ENCODE results near the gene MRPL2.

- no peak for TF ChIP-seq CTCF (IDR thresholded peaks at IDR 0.05)
- no peak for TF ChIP-seq POLR2AphosphoS5 (IDR thresholded peaks at IDR 0.05; ENCODE audit: insufficient read depth in 1 of 2, low read depth in 1 of 2)
- TF ChIP-seq POLR2A (IDR thresholded peaks at IDR 0.05) = no peak
These were observed 22.0 kb downstream of the MRPL2 start for GRCh38 chr6:43037197-43037596.

All from vagina (tissue), 2 donors.